HepG2 (cell line): ENCODE results near the gene GIMAP8. TPM values are rescaled to one million over a fixed set of nuclear protein-coding genes. Genes with fewer than 3 reads are reported as not detected.

Experiments used
- BHLHE40 ChIP-seq: IDR thresholded peaks from 2 replicates; pipeline ENCODE4 v1.6.1; 2011; ENCODE audit warnings: low read length, improper control_type of control experiment
- HES4 ChIP-seq: sonication (generic); formaldehyde crosslinking; IDR thresholded peaks from 2 replicates; pipeline ENCODE4 v1.9.0; 2021; ENCODE audit warnings: mild to moderate bottlenecking, missing genetic modification reagents, borderline replicate concordance
- NRL ChIP-seq: sonication (generic); formaldehyde crosslinking; IDR thresholded peaks from 2 replicates; pipeline ENCODE4 v1.5.0; 2020; ENCODE audit warnings: missing genetic modification reagents, mild to moderate bottlenecking, moderate library complexity, borderline replicate concordance
- REPIN1 ChIP-seq: sonication (generic); formaldehyde crosslinking; IDR thresholded peaks from 2 replicates; pipeline ENCODE4 v1.8.0; 2022; ENCODE audit warnings: missing genetic modification reagents, low read depth, mild to moderate bottlenecking, borderline replicate concordance
- U2AF1 ChIP-seq: fragments of 200-400 bp; formaldehyde crosslinking; optimal IDR thresholded peaks from 2 replicates; pipeline ENCODE3; 2017; ENCODE audit warnings: mild to moderate bottlenecking, low read depth, low read length
- ZNF264 ChIP-seq: sonication (generic); formaldehyde crosslinking; IDR thresholded peaks from 2 replicates; pipeline ENCODE4 v1.4.0; 2020; ENCODE audit warnings: missing genetic modification reagents
- ZNF564 ChIP-seq: sonication (generic); formaldehyde crosslinking; IDR thresholded peaks from 2 replicates; pipeline ENCODE4 v1.8.1; 2023; ENCODE audit warnings: mild to moderate bottlenecking, missing genetic modification reagents
- ZNF724P ChIP-seq: sonication (generic); formaldehyde crosslinking; IDR thresholded peaks from 2 replicates; pipeline ENCODE4 v1.8.0; 2022; ENCODE audit warnings: missing genetic modification reagents, borderline replicate concordance
- polyA plus RNA-seq, 8 experiments: library from polyadenylated mRNA; depleted of rRNA in 3 of 8; stranded (reverse) in 7 of 8; unstranded in 1 of 8; fragments of >200 nt; fragmentation: Illumina TruSeq in 4 of 8; extraction: Trizol in 4 of 8; gene quantifications; 2 replicates each; pipeline versions ENCODE4 v1.2.1 to v1.2.3, GENCODE V29; 2011 to 2016; ENCODE audit warnings: low read depth in 4 of 8, missing spikeins in 1 of 8, mixed read lengths in 1 of 8; ENCODE audit not compliant: insufficient read depth in 1 of 8
- total RNA-seq, 5 experiments: library from RNA; depleted of rRNA; stranded (reverse); fragments of >200 nt; fragmentation: Illumina TruSeq; extraction: Trizol; gene quantifications; 2 replicates each; pipeline ENCODE4 v1.2.3, GENCODE V29; 2016; ENCODE audit warnings: low read depth in 1 of 5
- TF ChIP-seq, protein P1 (sequence below): sonication (generic); formaldehyde crosslinking; IDR thresholded peaks from 2 replicates; pipeline ENCODE4 v1.4.0; 2020; ENCODE audit warnings: missing genetic modification reagents
- TF ChIP-seq, protein P2 (sequence below): sonication (generic); formaldehyde crosslinking; IDR thresholded peaks from 2 replicates; pipeline ENCODE4 v1.4.0; 2020; ENCODE audit warnings: missing genetic modification reagents, borderline replicate concordance

GIMAP8 gene
- total and polyA plus RNA-seq, 2 of the 13 experiments (the other 11 are each of a cell fraction or from before 2014, with no cell fraction given): not detected

DNA sequence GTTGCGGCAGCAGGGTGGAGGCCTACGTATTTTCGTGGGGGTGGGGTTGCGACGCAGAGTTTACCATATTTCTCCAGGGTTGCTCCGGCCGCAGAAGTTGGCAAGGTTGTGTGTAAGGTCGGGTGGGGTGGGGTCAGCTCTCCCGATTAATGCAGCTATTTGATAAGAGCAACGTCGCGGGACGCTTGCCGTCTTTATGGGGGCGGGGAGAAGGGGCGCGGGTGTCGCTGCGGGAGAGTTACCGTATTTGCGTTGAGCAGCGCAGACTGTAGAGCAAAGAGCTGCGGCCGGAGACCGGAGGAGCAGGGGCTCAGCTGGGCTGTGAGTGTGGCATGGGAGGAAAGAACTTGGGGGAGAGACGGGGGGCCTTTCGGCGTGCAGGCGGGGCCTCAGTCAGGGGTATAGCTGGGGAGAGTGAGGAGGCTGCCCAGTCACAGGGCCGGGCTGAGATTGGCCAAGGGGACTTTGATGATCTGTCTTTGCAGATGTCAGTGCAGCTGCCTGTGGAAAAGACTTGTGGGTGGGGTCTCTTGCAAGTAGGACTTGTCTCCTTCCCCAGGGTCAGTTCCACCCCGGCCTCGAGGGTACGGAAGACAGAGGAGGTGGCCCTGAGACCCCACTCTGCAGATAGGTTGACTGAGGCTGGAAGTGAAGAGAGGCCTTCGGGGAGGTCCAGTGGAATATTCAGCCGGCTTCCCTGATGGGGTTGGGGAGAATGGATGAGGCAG is 44.7 kb upstream of the GIMAP8 start (continued):
- TF ChIP-seq, protein P1, sequence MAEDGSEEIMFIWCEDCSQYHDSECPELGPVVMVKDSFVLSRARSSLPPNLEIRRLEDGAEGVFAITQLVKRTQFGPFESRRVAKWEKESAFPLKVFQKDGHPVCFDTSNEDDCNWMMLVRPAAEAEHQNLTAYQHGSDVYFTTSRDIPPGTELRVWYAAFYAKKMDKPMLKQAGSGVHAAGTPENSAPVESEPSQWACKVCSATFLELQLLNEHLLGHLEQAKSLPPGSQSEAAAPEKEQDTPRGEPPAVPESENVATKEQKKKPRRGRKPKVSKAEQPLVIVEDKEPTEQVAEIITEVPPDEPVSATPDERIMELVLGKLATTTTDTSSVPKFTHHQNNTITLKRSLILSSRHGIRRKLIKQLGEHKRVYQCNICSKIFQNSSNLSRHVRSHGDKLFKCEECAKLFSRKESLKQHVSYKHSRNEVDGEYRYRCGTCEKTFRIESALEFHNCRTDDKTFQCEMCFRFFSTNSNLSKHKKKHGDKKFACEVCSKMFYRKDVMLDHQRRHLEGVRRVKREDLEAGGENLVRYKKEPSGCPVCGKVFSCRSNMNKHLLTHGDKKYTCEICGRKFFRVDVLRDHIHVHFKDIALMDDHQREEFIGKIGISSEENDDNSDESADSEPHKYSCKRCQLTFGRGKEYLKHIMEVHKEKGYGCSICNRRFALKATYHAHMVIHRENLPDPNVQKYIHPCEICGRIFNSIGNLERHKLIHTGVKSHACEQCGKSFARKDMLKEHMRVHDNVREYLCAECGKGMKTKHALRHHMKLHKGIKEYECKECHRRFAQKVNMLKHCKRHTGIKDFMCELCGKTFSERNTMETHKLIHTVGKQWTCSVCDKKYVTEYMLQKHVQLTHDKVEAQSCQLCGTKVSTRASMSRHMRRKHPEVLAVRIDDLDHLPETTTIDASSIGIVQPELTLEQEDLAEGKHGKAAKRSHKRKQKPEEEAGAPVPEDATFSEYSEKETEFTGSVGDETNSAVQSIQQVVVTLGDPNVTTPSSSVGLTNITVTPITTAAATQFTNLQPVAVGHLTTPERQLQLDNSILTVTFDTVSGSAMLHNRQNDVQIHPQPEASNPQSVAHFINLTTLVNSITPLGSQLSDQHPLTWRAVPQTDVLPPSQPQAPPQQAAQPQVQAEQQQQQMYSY (CRISPR knock-in tag): no peak
- TF ChIP-seq REPIN1 (CRISPR knock-in tag) (0 out of 2 replicates have a peak, but pooled peaks have one; percentile 1), HES4 (CRISPR knock-in tag) (no peak), ZNF724P (CRISPR knock-in tag) (no peak), U2AF1 (peak; percentile 6), NRL (CRISPR knock-in tag) (0 out of 2 replicates have a peak, but pooled peaks have one; percentile 62), ZNF564 (CRISPR knock-in tag) (0 out of 2 replicates have a peak, but pooled peaks have one; percentile 17), ZNF264 (no peak), BHLHE40 (no peak)
- TF ChIP-seq, protein P2, sequence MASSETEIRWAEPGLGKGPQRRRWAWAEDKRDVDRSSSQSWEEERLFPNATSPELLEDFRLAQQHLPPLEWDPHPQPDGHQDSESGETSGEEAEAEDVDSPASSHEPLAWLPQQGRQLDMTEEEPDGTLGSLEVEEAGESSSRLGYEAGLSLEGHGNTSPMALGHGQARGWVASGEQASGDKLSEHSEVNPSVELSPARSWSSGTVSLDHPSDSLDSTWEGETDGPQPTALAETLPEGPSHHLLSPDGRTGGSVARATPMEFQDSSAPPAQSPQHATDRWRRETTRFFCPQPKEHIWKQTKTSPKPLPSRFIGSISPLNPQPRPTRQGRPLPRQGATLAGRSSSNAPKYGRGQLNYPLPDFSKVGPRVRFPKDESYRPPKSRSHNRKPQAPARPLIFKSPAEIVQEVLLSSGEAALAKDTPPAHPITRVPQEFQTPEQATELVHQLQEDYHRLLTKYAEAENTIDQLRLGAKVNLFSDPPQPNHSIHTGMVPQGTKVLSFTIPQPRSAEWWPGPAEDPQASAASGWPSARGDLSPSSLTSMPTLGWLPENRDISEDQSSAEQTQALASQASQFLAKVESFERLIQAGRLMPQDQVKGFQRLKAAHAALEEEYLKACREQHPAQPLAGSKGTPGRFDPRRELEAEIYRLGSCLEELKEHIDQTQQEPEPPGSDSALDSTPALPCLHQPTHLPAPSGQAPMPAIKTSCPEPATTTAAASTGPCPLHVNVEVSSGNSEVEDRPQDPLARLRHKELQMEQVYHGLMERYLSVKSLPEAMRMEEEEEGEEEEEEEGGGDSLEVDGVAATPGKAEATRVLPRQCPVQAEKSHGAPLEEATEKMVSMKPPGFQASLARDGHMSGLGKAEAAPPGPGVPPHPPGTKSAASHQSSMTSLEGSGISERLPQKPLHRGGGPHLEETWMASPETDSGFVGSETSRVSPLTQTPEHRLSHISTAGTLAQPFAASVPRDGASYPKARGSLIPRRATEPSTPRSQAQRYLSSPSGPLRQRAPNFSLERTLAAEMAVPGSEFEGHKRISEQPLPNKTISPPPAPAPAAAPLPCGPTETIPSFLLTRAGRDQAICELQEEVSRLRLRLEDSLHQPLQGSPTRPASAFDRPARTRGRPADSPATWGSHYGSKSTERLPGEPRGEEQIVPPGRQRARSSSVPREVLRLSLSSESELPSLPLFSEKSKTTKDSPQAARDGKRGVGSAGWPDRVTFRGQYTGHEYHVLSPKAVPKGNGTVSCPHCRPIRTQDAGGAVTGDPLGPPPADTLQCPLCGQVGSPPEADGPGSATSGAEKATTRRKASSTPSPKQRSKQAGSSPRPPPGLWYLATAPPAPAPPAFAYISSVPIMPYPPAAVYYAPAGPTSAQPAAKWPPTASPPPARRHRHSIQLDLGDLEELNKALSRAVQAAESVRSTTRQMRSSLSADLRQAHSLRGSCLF (CRISPR knock-in tag): no peak
